GOT3 (cell line): Measurements from ENCODE around the gene KRTAP5-10.
"Not testable (repeated sequence)": the region's sequence is repeated elsewhere in the genome, so short reads cannot be mapped to it uniquely, and the experiment has no call there.

Experiments used
- DNase-seq: peaks from one replicate; lab custom pipeline; 2025; ENCODE audit warnings: mixed read lengths; lab: John Stamatoyannopoulos, UW

KRTAP5-10 gene

GRCh38 chr11:71572811-71573210 lies 7.4 kb downstream of the KRTAP5-10 start:
- no peak for DNase-seq

DNA sequence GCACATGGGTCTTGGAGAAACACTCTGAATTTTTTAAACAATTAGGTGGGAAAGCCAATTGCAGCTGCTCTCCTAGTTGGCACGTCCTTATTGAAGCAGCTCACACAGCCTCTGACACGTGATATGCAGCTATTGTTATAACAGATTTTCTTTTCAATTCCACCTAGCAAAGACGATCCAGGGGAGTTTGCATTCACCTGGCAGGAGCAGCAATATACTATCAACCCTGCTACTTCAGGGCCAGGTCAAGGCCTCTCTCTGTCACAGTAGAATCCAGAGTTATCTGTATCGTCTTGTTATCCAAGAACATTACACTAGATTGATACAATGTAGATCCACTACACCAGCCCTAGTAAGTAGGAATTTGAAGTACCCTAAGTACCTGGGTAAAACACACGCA lies 9.1 kb downstream of the KRTAP5-10 start:
- no peak for DNase-seq

DNA sequence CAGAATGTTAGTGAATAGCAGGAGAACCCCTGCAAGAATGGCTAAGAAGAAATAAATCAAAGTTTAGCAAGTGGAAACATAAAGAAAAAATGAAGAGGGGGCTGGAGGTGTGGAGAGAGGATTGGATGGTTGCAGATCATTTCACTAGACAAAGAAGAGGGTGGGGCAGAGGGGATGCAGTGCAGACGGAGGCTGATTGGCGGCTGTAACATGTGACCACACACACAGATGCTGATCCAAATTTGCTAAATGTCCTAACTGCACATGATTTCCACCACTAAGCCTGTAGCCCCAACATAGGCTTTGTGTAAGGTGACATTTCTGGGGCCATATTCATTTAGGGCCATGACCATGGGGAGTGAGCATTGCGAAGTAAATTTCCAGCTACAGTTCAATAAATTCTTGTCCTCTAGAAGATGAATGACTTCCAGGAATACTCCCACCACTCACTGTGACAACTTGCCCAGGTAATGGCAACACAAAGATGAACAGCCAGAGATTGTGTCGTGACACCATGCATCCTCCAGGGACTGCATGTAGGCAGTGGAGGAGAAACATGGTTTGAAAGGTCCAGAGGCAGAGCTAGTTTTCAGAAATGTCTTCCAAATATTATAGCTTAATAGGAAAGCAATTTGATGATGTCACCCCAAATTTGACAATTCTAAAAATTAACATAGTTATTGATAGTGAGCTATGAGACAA lies 10.5 kb downstream of the KRTAP5-10 start:
- no peak for DNase-seq

GRCh38 chr11:71576688-71577465 lies 11.5 kb downstream of the KRTAP5-10 start:
- not testable (repeated sequence) for DNase-seq

- DNase-seq: no peak
Measured at GRCh38 chr11:71577469-71578004, 12.2 kb downstream of the KRTAP5-10 start.

GRCh38 chr11:71579513-71579912 lies 14.2 kb downstream of the KRTAP5-10 start:
- not testable (repeated sequence) for DNase-seq

DNA sequence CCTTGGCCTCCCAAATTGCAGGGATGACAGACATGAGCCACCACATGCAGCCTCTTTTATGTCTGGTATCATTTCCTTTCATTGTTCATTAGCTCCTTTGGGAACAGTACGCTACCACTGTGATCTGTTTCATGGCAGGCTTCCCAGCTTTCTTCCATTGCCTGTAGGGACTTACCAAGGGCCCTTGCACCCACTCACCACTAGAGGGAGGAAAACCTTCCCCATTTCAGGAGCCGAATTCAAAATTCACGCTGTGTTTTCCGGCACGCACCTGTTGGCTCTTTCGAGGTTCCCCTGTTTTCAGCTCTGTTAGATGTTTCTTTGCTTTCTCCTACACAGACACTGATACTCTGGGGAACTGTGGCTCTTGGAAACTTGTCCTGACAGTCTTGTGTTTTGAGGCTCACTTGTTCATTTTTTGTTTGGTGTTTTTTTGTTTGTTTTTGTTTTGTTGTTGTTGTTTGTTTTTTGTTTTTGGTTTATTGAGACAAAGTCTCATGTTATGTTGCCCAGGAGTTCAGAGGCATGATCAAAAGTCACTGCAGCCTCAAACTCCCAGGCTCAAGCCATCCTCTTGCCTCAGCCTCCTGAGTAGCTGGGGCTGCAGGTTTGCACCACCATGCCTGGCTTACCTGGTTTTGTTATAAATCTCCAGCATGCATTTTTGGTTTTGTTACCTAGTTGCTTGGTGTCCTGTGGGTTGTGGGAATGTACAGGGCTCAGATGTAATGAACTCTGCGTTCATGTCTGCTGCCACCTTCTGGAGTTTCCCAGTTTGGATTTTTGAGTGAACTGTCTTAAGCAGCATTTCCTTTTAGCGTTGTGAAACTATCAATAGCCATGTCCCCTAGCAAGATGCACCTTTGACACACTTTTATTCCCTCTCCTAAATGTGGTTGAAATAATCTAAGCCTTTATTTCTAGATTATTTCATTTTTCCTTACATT lies 15.0 kb downstream of the KRTAP5-10 start:
- no peak for DNase-seq

GRCh38 chr11:71581826-71582225 lies 16.5 kb downstream of the KRTAP5-10 start:
- DNase-seq: no peak

GRCh38 chr11:71582309-71582895 lies 17.0 kb downstream of the KRTAP5-10 start, which contains the start of gene KRTAP5-11:
Gene KRTAP5-11 (minus strand): TSS chr11:71582875. CDS start chr11:71582837, 38 bp downstream.
- no peak for DNase-seq

DNA sequence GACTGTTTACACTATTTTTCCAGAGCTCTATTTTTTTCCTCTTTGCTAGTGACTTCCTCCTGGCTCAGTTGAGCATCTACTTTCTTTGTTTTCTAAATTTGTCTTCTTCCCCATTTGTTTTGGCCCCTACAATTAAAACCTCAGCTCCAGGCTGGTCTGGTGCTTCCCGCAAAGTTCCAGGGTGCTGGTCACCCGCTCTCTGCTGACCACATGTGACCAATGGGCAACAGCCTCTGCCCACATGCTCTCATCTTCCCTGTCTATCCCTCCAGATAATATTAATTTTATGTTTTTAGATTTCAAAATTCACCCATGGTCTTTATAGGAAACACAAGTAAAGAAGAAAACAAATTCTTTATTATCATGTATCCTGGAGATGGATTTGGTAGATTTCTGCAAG lies 17.6 kb downstream of the KRTAP5-10 start:
- not testable (repeated sequence) for DNase-seq

DNA sequence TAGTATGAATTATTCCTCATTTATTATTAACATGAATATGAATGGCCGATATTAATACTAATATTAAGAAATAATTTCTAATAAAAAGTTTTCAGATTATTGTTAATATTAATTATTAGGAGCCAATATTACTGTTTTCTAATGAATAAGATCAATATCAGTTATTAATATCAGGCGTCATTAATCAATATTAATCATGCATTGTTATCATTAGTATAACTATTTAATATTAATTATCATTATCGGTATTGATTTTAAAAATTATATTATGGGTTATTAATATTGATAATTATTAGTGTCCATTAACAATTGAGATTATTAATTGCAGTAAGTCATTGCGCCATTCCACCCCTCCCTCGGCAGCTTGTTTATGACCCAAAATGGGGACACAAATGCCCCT lies 20.3 kb downstream of the KRTAP5-10 start:
- DNase-seq: not testable (repeated sequence)

DNA sequence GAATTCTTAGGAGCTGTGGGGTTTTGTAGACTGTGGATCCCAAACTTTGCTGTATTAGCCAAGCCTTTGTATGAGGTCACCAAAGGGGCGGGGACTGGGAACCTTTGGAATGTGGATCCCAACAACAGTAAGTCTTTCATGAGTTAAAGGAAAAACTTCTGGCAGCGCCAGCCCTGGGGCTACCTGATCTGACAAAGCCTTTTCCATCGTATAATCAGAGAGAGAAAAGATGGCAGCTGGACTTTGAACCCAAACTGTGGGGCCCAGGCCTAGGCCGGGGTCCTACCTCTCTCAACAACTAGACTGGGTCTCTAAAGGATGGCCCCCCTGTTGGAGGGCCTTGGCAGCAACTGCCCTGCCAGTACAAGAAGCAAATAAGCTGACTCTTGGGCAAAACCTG lies 23.0 kb downstream of the KRTAP5-10 start:
- not testable (repeated sequence) for DNase-seq

GRCh38 chr11:71588822-71589545 lies 23.6 kb downstream of the KRTAP5-10 start:
- not testable (repeated sequence) for DNase-seq

- DNase-seq: not testable (repeated sequence)
Measured at GRCh38 chr11:71589546-71589920, 24.2 kb downstream of the KRTAP5-10 start.

DNA sequence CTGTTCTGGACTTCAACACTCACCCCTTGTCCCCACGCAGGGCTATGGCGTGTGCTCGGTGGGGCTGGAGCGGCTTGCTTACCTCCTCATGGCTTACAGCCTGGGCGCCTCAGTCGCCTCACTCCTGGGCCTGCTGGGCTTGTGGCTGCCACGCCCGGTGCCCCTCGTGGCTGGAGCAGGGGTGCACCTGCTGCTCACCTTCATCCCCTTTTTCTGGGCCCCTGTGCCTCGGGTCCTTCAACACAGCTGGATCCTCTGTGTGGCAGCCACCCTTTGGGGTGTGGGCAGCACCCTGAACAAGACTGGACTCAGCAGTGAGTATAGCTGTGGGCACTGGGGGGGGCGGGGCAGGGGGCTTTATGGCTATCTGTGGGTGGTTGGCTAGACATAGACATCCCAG lies 37.9 kb downstream of the KRTAP5-10 start:
- DNase-seq: not testable (repeated sequence)

- not testable (repeated sequence) for DNase-seq
Measured at GRCh38 chr11:71604798-71605488, 39.6 kb downstream of the KRTAP5-10 start.

GRCh38 chr11:71606853-71607519 lies 41.6 kb downstream of the KRTAP5-10 start:
- DNase-seq: not testable (repeated sequence)

GRCh38 chr11:71607520-71608216 lies 42.3 kb downstream of the KRTAP5-10 start:
- not testable (repeated sequence) for DNase-seq

- not testable (repeated sequence) for DNase-seq
Measured at GRCh38 chr11:71608272-71608671, 42.9 kb downstream of the KRTAP5-10 start.
